NB4 (cell line): ENCODE results near the gene CREB5.

Experiments used
- DNase-seq: peaks from one replicate; pipeline ENCODE4 v3.0.0; 2010; ENCODE audit warnings: low read depth
- H3K4me3 ChIP-seq: one replicate; pipeline ENCODE4 v1.5.1; 2011; ENCODE audit warnings: mild to moderate bottlenecking, low read depth, low read length, moderate library complexity
- MYC ChIP-seq: IDR thresholded peaks from 2 replicates; pipeline ENCODE4 v1.6.1; 2011; ENCODE audit warnings: low read depth, low read length
- POLR2A ChIP-seq: IDR thresholded peaks from 2 replicates; pipeline ENCODE4 v1.6.1; 2011; ENCODE audit warnings: mild to moderate bottlenecking; ENCODE audit not compliant: insufficient read length; ENCODE audit errors: extremely low read depth
- TF ChIP-seq, protein P1 (sequence below): IDR thresholded peaks from one replicate; pipeline ENCODE4 v1.5.1; 2012; ENCODE audit warnings: low read depth, low read length
- TF ChIP-seq, protein P2 (sequence below): IDR thresholded peaks from 2 replicates; pipeline ENCODE4 v1.6.1; 2011; ENCODE audit warnings: low read depth, low read length

The CREB5 gene

DNA sequence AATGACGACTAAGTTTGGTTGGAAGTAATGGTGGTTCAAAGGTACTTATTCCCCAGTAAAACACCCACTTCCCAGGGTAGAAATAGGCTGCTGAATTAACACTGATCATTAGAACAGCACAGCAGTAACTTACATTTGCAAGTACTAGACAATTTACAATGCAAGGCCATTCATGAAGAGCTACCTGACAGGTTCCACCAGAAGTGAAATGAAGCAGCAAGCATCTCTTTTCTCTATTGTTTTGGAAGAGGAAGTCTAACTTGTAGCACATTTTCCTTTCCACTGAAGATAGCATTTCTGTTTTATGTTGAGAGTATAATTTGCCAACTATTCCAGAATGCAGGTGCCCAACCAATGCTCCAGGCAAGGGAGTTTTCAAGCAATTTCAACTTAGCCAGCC is 145.9 kb downstream of the CREB5 start:
- no peak for DNase-seq
- TF ChIP-seq, protein P1, sequence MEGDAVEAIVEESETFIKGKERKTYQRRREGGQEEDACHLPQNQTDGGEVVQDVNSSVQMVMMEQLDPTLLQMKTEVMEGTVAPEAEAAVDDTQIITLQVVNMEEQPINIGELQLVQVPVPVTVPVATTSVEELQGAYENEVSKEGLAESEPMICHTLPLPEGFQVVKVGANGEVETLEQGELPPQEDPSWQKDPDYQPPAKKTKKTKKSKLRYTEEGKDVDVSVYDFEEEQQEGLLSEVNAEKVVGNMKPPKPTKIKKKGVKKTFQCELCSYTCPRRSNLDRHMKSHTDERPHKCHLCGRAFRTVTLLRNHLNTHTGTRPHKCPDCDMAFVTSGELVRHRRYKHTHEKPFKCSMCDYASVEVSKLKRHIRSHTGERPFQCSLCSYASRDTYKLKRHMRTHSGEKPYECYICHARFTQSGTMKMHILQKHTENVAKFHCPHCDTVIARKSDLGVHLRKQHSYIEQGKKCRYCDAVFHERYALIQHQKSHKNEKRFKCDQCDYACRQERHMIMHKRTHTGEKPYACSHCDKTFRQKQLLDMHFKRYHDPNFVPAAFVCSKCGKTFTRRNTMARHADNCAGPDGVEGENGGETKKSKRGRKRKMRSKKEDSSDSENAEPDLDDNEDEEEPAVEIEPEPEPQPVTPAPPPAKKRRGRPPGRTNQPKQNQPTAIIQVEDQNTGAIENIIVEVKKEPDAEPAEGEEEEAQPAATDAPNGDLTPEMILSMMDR, result no peak
- TF ChIP-seq, protein P2, sequence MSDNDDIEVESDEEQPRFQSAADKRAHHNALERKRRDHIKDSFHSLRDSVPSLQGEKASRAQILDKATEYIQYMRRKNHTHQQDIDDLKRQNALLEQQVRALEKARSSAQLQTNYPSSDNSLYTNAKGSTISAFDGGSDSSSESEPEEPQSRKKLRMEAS, result no peak
- TF ChIP-seq POLR2A, result no peak
- TF ChIP-seq MYC, result no peak
- no peak overlapping the region for H3K4me3 ChIP-seq

DNA sequence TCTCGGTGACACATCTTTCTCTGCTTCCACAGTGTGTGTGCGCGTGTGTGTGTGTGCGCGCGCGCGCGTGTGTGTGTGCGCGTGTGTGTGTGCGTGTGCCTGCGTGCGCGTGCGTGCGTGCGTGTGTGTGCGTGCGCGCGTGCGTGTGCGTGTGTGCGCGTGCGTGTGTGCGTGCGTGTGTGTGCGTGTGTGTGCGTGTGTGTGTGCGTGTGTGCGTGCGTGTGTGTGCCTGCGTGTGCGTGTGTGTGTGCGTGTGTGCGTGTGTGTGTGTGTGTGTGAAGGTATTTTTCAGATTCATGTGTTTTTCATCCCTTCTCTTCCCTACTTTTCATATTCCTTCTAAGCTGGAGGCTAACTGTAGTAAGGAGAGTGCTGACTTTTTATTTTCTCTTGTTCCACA is 148.4 kb downstream of the CREB5 start:
- TF ChIP-seq MYC (no peak), POLR2A (no peak)
- TF ChIP-seq, protein P2, result no peak
- TF ChIP-seq, protein P1, result no peak
- DNase-seq, result peak; percentile 26
- H3K4me3 ChIP-seq, result no peak overlapping the region

DNA sequence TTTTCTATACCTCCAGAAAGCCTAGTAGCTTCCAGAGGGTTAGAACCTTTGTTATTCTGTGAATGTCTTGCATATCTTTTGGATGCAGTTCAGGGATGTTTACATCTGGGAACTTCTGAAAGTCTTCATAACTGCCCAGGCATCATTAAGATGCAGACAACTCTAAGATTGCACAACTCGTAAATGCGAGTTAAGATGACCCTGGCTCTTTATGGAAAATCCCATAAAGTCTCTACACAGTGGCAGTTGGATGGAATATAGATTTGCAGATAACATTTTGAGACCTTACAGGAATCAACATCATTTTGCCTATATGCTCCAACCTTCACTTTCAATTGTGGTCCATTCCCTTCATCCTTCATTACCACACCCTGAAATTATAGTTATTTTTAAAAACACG is 151.7 kb downstream of the CREB5 start:
- H3K4me3 ChIP-seq, result no peak overlapping the region
- TF ChIP-seq, protein P2, result no peak
- TF ChIP-seq, protein P1, result no peak
- TF ChIP-seq MYC (no peak), POLR2A (no peak)
- DNase-seq, result no peak

DNA sequence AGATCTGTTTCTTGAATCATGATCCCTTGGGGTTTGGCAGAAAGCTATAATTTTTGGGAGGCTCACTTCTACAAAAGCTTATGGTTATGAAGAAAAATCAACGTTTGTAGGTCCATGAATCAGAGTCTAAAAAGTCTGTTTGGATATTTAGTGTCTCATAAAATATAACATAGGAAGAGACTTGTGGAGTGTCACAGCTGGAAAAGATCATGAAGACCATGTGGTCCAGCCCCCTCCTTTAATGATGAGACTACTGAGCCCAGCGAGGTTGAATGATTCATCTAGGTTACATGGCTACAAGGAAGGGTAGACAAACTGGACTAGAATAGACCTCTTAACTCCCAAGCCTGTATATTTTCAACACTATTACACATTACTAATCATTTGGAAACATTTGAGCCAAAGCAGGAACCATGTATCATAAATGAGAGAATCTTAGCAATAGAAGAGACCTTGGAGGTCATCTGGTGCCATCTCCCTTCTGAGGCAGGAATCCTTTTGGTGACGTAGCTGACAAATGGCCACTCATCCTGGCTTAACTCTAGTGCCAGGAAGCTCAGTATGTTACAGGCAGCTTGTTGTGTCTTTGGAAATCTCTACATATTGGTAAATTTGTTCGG is 152.5 kb downstream of the CREB5 start:
- DNase-seq, result no peak
- TF ChIP-seq POLR2A (no peak), MYC (no peak)
- TF ChIP-seq, protein P1, result no peak
- TF ChIP-seq, protein P2, result no peak

DNA sequence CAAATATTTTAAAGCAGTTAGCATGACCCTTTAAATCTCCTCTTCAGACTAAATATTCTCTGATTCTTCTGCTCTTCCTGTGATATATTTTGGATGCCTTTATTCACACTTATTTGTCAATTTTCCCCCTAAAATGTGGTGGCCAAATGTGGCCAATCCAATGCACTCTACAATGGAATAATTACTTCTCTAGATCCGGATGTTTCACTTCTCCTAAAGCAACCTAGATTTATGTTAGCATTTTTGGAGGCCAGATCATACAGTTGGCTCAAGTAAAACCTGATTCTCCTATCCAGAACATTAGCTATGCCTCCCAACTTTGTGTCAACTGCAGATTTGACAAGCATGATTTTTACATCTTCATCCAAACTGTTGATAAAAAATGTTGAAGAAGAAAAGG is 153.7 kb downstream of the CREB5 start:
- TF ChIP-seq, protein P2, result no peak
- TF ChIP-seq, protein P1, result no peak
- TF ChIP-seq POLR2A, result no peak
- TF ChIP-seq MYC, result no peak
- H3K4me3 ChIP-seq, result no peak overlapping the region
- no peak for DNase-seq

More for the DNA sequence above, 152.5 kb downstream of the CREB5 start:
- no peak overlapping the region for H3K4me3 ChIP-seq
